Upper lobe of left lung (tissue), 6 donors: ENCODE results near the gene B3GNT3. TPM values are rescaled to one million over a fixed set of nuclear protein-coding genes. Genes with fewer than 3 reads are reported as not detected.
A peak's percentile ranks its signal among the peaks of the same experiment; 100 is the strongest.

Experiments
- ATAC-seq, 2 donors: fragments of 200-7000 bp; cut with Tn5 transposase; one replicate each; pipeline ENCODE4 v1.9.1; 2022; ENCODE audit warnings: mild to moderate bottlenecking in 2 of 2, moderate library complexity in 2 of 2; ENCODE audit not compliant: low FRiP score in 2 of 2
- DNase-seq, 2 donors: peaks; one replicate each; pipeline ENCODE4 v3.0.0-alpha.2; 2019 to 2020
- H3K27ac ChIP-seq, 4 donors: fragments of 200-600 bp; sonication (generic); one replicate each; pipeline ENCODE4 v1.5.1; 2016 to 2019
- H3K27me3 ChIP-seq, 4 donors: fragments of 200-600 bp; sonication (generic); one replicate each; pipeline ENCODE4 v1.5.1; 2017 to 2019
- H3K36me3 ChIP-seq, 4 donors: fragments of 200-600 bp; sonication (generic); one replicate each; pipeline ENCODE4 v1.5.1; 2016 to 2019
- H3K4me1 ChIP-seq, 4 donors: fragments of 200-600 bp; sonication (generic); one replicate each; pipeline ENCODE4 v1.5.1; 2018 to 2019
- H3K4me3 ChIP-seq, 4 donors: fragments of 200-600 bp; sonication (generic); one replicate each; pipeline ENCODE4 v1.5.1; 2017 to 2019; ENCODE audit warnings: mild to moderate bottlenecking in 2 of 4, moderate library complexity in 1 of 4
- H3K9me3 ChIP-seq, 4 donors: fragments of 200-600 bp; sonication (generic); one replicate each; pipeline ENCODE4 v1.5.1; 2018 to 2019
- EP300 ChIP-seq, 4 donors: sonication (generic); formaldehyde crosslinking; IDR thresholded peaks; one replicate each; pipeline ENCODE4 v1.5.1; 2017; ENCODE audit warnings: antibody characterized with exemption in 4 of 4, control low read depth in 2 of 4
- POLR2A ChIP-seq, 4 donors: fragments of 450-650 bp; IDR thresholded peaks; one replicate each; pipeline ENCODE4 v1.5.1; 2016 to 2017; ENCODE audit warnings: antibody characterized with exemption in 4 of 4, mild to moderate bottlenecking in 2 of 4
- POLR2AphosphoS5 ChIP-seq, 2 donors: sonication (generic); formaldehyde crosslinking; IDR thresholded peaks; one replicate each; pipeline ENCODE4 v1.5.1; 2017; ENCODE audit warnings: antibody characterized with exemption in 2 of 2
- WGBS, 2 donors: methylation state at CpG; one replicate each; pipeline ENCODE4 v1.1.5; 2017 to 2018; 5-methylcytosine and 5-hydroxymethylcytosine counted together
- total RNA-seq, 6 donors: library from RNA; depleted of rRNA in 4 of 6; stranded (reverse); fragments of >200 nt in 4 of 6; gene quantifications; one replicate each; pipeline versions ENCODE4 v1.1.0 to v1.2.1, GENCODE V29; 2016 to 2021
- TF ChIP-seq, protein P1 (sequence below), 6 experiments: fragments of 450-650 bp in 4 of 6; fragments of 200-600 bp in 2 of 6; sonication (generic) in 2 of 6; IDR thresholded peaks; one replicate each; pipeline ENCODE4 v1.5.1; 2016 to 2019; ENCODE audit warnings: antibody characterized with exemption in 6 of 6
- donor health status: DM: no; HTN: no; CAD: no; lungs with moderate emphysema.
- donor health status: DM: no; HTN: yes; CAD: no; lungs with severe emphysema.

B3GNT3 gene
- total RNA-seq, 6 donors from 2014 or later = 1.0 to 8.8 (median 2.5) TPM; not detected in 1

DNA sequence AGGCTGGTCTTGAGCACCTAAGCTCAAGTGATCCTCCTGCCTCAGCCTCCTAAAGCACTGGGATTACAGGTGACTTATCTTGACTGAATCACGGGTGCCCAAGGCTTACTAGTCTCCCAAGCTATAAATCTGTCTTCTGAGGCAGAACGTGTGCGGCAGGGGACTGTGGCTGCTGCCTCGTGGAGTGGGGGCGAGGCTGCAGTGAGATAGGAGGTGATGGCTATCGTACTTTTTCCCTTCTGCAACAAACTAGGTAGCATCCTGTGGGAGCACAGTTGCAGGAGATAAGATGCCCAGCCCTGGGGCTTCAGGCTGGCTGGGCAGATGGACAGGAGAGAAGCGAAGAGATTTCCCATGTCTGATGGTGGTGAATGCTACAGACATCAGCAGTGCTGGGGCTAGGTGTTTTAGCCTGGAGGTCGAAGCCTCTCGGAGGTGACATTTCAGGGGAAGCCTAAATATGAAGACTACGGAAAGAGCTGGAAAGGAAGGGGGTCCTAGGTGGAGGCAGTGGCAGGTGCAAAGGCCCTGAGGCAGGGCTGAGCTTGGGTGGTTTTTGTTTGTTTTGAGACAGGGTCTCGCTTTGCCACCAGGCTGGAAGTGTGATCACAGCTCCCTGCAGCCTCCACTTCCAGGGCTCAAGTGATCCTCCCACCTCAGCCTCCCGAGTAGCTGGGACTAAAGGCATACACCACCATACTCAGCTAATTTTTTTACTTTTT is 7.4 kb downstream of the B3GNT3 start:
- Histone ChIP-seq H3K36me3 (no peaks in the 10 kb centered on the region), H3K4me1 (peaks cover 0 to 4% (median 0%) of the 10 kb centered on the region in 4 donors), H3K27me3 (no peaks in the 10 kb centered on the region), H3K9me3 (no peaks in the 10 kb centered on the region), H3K4me3 (no peak overlapping the region), H3K27ac (no peak overlapping the region)
- 65 to 74% methylated on average over 11 to 12 of the region's 12 CpGs for WGBS, 2 donors
- no peak for TF ChIP-seq EP300 (IDR thresholded peaks at IDR 0.05)
- TF ChIP-seq, protein P1, sequence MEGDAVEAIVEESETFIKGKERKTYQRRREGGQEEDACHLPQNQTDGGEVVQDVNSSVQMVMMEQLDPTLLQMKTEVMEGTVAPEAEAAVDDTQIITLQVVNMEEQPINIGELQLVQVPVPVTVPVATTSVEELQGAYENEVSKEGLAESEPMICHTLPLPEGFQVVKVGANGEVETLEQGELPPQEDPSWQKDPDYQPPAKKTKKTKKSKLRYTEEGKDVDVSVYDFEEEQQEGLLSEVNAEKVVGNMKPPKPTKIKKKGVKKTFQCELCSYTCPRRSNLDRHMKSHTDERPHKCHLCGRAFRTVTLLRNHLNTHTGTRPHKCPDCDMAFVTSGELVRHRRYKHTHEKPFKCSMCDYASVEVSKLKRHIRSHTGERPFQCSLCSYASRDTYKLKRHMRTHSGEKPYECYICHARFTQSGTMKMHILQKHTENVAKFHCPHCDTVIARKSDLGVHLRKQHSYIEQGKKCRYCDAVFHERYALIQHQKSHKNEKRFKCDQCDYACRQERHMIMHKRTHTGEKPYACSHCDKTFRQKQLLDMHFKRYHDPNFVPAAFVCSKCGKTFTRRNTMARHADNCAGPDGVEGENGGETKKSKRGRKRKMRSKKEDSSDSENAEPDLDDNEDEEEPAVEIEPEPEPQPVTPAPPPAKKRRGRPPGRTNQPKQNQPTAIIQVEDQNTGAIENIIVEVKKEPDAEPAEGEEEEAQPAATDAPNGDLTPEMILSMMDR (IDR thresholded peaks at IDR 0.05) = no peak
- TF ChIP-seq POLR2A (IDR thresholded peaks at IDR 0.05) = no peak
- no peak for TF ChIP-seq POLR2AphosphoS5 (IDR thresholded peaks at IDR 0.05)
- ATAC-seq (no peak), DNase-seq (no peak)

DNA sequence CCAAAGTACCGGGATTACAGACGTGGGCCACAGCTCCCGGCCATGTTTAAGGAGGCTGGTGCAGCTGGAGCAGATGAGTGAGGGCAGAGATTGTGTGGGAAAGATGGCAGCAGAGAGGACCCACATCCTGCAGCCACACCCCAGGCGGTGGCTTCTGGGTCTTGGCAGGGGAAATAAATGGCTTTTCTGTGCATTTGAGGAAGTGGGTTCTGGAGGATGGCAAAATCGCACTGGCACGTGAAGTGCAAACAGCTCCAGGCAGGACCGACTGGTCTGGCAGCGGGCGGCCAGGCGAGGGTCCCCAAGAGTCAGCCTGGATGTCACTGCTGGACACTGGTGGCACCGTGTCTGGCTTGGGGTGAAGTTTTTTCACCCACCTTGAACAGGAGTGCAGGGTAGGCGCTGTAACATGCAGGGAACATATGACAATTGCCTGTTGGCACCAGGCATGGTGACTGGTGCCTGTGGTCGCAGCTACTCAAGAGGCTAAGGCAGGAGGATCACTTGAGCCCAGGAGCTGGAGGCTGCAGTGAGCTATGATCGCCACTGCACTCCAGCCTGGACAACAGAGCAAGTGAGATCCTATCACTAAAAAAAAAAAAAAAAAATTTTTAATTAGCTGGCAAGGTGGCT is 8.4 kb downstream of the B3GNT3 start:
- ATAC-seq (peak in 1 of 2 donors; percentile 58), DNase-seq (peak; percentile 58 to 76)
- WGBS, 2 donors = 38% methylated on average over 9 to 14 of the region's 14 CpGs
- peaks cover 0 to 4% (median 0%) of the 10 kb centered on the region in 4 donors for H3K4me1 ChIP-seq
- H3K27me3 ChIP-seq = peaks cover 0 to 6% (median 3%) of the 10 kb centered on the region in 4 donors
- TF ChIP-seq POLR2AphosphoS5 (IDR thresholded peaks at IDR 0.05) = no peak
- TF ChIP-seq EP300 (IDR thresholded peaks at IDR 0.05) = no peak
- TF ChIP-seq, protein P1 (IDR thresholded peaks at IDR 0.05) = no peak
- no peak for TF ChIP-seq POLR2A (IDR thresholded peaks at IDR 0.05)
- H3K36me3 ChIP-seq = no peaks in the 10 kb centered on the region
- H3K27ac ChIP-seq = no peak overlapping the region
- no peak overlapping the region for H3K4me3 ChIP-seq
- no peaks in the 10 kb centered on the region for H3K9me3 ChIP-seq

DNA sequence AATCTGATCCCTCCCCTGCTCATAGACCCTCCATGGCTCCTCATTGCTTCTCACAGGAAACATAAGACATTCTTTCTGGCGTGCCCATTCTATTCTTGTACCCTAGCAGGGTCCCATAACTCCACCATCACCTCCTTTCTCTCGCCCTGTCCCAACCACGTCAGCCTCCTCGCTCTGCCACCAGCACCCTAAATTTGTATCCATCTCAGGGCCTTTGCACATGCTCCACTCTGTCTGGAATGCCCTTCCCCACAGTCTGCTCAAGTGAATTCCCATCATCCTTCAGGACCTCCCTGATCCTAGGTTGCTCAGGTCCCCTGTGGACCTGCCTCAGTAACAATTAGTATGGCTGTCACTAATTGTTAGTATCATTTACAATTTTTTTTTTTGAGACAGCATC is 10.5 kb downstream of the B3GNT3 start:
- 91 to 96% methylated on average over 4 of the region's 4 CpGs for WGBS, 2 donors
- peaks cover 0 to 4% (median 0%) of the 10 kb centered on the region in 4 donors for H3K4me1 ChIP-seq
- no peak for TF ChIP-seq EP300 (IDR thresholded peaks at IDR 0.05)
- TF ChIP-seq POLR2AphosphoS5 (IDR thresholded peaks at IDR 0.05) = no peak
- H3K9me3 ChIP-seq = no peaks in the 10 kb centered on the region
- no peak overlapping the region for H3K4me3 ChIP-seq
- DNase-seq (no peak), ATAC-seq (no peak)
- H3K36me3 ChIP-seq = no peaks in the 10 kb centered on the region
- H3K27ac ChIP-seq = no peak overlapping the region
- H3K27me3 ChIP-seq = peaks cover 0 to 6% (median 3%) of the 10 kb centered on the region in 4 donors

DNA sequence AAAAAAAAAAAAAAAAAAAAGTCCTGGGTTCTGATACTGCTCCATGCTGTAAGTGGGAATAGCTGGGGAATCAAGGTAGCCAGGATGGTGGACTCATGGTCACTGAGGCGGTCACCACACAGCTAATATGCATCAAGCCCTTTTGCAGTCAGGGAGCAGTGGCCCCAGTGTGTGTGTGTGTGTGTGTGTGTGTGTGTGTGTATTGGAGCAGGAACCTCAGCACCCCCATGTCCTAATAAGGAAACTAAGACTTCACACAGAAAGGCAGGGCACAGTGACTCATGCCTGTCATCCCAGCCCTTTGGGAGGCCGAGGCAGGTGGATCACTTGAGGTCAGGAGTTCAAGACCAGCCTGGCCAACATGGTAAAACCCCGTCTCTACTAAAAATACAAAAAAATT is 12.0 kb downstream of the B3GNT3 start:
- no peak for ATAC-seq
- Histone ChIP-seq H3K9me3 (no peaks in the 10 kb centered on the region), H3K36me3 (no peaks in the 10 kb centered on the region), H3K4me3 (no peak overlapping the region), H3K27ac (no peak overlapping the region), H3K4me1 (peaks cover 0 to 4% (median 0%) of the 10 kb centered on the region in 4 donors), H3K27me3 (peaks cover 0 to 6% (median 3%) of the 10 kb centered on the region in 4 donors)
- 54 to 55% methylated on average over 3 of the region's 3 CpGs for WGBS, 2 donors
- TF ChIP-seq, protein P1 (IDR thresholded peaks at IDR 0.05) = no peak
- TF ChIP-seq POLR2AphosphoS5 (IDR thresholded peaks at IDR 0.05) = no peak
- TF ChIP-seq POLR2A (IDR thresholded peaks at IDR 0.05) = no peak
- TF ChIP-seq EP300 (IDR thresholded peaks at IDR 0.05) = no peak
- DNase-seq = no peak

DNA sequence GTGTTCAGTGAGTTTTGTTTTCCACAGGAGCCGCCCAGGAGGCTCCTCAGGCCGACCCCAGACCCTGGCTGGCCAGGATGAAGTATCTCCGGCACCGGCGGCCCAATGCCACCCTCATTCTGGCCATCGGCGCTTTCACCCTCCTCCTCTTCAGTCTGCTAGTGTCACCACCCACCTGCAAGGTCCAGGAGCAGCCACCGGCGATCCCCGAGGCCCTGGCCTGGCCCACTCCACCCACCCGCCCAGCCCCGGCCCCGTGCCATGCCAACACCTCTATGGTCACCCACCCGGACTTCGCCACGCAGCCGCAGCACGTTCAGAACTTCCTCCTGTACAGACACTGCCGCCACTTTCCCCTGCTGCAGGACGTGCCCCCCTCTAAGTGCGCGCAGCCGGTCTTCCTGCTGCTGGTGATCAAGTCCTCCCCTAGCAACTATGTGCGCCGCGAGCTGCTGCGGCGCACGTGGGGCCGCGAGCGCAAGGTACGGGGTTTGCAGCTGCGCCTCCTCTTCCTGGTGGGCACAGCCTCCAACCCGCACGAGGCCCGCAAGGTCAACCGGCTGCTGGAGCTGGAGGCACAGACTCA is 12.9 kb downstream of the B3GNT3 start:
- TF ChIP-seq POLR2AphosphoS5 (IDR thresholded peaks at IDR 0.05) (no peak), POLR2A (IDR thresholded peaks at IDR 0.05) (no peak), EP300 (IDR thresholded peaks at IDR 0.05) (no peak)
- TF ChIP-seq, protein P1 (IDR thresholded peaks at IDR 0.05) = no peak
- Histone ChIP-seq H3K36me3 (no peaks in the 10 kb centered on the region), H3K4me1 (peaks cover 0 to 4% (median 0%) of the 10 kb centered on the region in 4 donors), H3K27ac (no peak overlapping the region), H3K27me3 (peaks cover 0 to 6% (median 3%) of the 10 kb centered on the region in 4 donors), H3K4me3 (no peak overlapping the region), H3K9me3 (no peaks in the 10 kb centered on the region)
- ATAC-seq (no peak), DNase-seq (peak in 1 of 2 donors; percentile 77)
- WGBS, 2 donors = 54 to 66% methylated on average over 22 to 35 of the region's 38 CpGs
